HFF-Myc (cell line): ENCODE results near the gene FNDC3B.

Experiments
- DNase-seq: peaks from one replicate; pipeline ENCODE4 v3.0.0-alpha.2; 2011; ENCODE audit warnings: low read depth; ENCODE audit errors: extremely low read depth
- H3K4me3 ChIP-seq: replicated peaks from 2 replicates; pipeline ENCODE4 v1.5.1; 2011; ENCODE audit warnings: low read depth, mild to moderate bottlenecking, control low read depth, low read length
- CTCF ChIP-seq: IDR thresholded peaks from 2 replicates; pipeline ENCODE4 v1.5.1; 2012; ENCODE audit warnings: mild to moderate bottlenecking, low read depth, low read length, control low read depth; ENCODE audit errors: missing control alignments

The FNDC3B gene

DNA sequence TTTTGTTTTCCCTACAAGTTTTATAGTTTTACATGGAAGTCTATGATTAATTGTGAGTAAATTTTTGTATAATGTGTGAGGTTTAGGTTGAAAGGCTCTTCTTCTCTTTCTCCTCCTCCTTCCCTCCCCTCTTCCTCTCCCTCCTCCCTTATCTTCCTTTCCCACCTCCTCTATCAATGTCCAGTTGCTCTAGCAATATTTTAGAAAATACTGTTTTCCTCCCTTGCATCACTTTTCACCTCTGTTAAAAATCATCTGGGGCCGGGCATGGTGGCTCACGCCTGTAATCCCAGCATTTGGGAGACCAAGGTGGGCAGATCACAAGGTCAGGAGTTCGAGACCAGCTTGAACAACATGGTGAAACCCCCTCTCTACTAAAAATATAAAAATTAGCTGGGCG, 119.4 kb downstream of the FNDC3B start:
- H3K4me3 ChIP-seq, result no peak overlapping the region
- TF ChIP-seq CTCF, result no peak
- DNase-seq, result no peak

- no peak for TF ChIP-seq CTCF
- DNase-seq, result no peak
- no peak overlapping the region for H3K4me3 ChIP-seq
These were observed 120.0 kb downstream of the FNDC3B start for GRCh38 chr3:172159376-172159775.

GRCh38 chr3:172159962-172160538, 120.7 kb downstream of the FNDC3B start:
- H3K4me3 ChIP-seq, result no peak overlapping the region
- DNase-seq, result no peak
- TF ChIP-seq CTCF, result no peak

- TF ChIP-seq CTCF, result no peak
- DNase-seq, result no peak
- H3K4me3 ChIP-seq, result no peak overlapping the region
These were observed 121.9 kb downstream of the FNDC3B start for GRCh38 chr3:172161133-172161789.

GRCh38 chr3:172161959-172162358, 122.6 kb downstream of the FNDC3B start:
- DNase-seq, result no peak
- no peak overlapping the region for H3K4me3 ChIP-seq
- no peak for TF ChIP-seq CTCF

DNA sequence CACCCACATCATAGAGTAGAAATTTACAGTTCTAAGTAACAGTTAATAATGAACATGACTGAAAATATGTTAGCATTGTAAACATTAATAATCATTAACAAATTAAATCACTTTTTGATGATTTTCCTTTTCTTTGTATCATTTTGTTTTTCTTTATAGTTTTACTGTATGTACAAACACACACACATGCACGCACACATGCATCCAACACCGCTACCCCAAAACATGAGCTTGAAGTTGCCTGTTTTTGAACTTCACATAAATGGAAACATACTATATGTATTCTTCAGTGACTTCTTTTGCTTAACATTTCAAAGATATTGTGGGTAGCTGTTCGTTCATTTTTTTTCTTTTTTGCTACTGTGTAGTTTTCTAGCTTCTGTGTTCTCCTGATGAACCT, 123.9 kb downstream of the FNDC3B start:
- no peak for TF ChIP-seq CTCF
- H3K4me3 ChIP-seq, result no peak overlapping the region
- DNase-seq, result no peak
